ENCODE data around the gene UBE2H.

DNA sequence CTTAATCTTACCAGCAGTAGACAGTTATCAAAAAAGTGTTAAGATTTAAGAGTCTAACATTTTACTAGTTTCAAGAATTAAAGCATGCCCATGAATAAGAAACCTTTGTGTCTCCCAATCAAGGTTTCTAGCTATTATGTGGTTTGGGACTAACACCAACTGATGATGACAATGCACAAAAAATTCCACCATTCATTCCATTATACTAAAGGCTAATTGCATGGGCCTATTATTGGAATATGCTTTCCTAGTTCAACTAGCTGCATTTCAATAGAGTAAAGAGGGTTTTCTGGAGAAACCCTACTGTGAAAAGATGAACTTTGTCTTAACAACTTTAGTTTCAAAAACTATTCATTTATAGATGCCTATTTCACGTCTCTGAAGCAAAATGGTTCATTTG lies 44.6 kb downstream of the UBE2H start:
- TF ChIP-seq, protein P1, sequence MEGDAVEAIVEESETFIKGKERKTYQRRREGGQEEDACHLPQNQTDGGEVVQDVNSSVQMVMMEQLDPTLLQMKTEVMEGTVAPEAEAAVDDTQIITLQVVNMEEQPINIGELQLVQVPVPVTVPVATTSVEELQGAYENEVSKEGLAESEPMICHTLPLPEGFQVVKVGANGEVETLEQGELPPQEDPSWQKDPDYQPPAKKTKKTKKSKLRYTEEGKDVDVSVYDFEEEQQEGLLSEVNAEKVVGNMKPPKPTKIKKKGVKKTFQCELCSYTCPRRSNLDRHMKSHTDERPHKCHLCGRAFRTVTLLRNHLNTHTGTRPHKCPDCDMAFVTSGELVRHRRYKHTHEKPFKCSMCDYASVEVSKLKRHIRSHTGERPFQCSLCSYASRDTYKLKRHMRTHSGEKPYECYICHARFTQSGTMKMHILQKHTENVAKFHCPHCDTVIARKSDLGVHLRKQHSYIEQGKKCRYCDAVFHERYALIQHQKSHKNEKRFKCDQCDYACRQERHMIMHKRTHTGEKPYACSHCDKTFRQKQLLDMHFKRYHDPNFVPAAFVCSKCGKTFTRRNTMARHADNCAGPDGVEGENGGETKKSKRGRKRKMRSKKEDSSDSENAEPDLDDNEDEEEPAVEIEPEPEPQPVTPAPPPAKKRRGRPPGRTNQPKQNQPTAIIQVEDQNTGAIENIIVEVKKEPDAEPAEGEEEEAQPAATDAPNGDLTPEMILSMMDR (IDR thresholded peaks at IDR 0.05): no peak
- no peak for TF ChIP-seq POLR2AphosphoS5 (IDR thresholded peaks at IDR 0.05)
- no peak for TF ChIP-seq POLR2A (IDR thresholded peaks at IDR 0.05)

Measured in upper lobe of left lung (tissue), 4 donors.